ENCODE data around the gene HAUS3. TPM values are rescaled to one million over a fixed set of nuclear protein-coding genes. Genes with fewer than 3 reads are reported as not detected.
A peak's percentile ranks its signal among the peaks of the same experiment; 100 is the strongest.

HAUS3 gene
- total and polyA plus RNA-seq, 10 of the 15 experiments (the other 5 are each of a cell fraction or from before 2014, with no cell fraction given): 4.2 to 23.9 (median 12.3) TPM

GRCh38 chr4:2241410-2242353 is at the start of gene HAUS3, which contains the start of gene POLN (continued):
- no peak for TF ChIP-seq ATF7 (IDR thresholded peaks at IDR 0.05; ENCODE audit: low read depth)
- no peak for TF ChIP-seq EGR1 (IDR thresholded peaks at IDR 0.05; ENCODE audit: borderline replicate concordance in 1 of 2, low read depth in 2 of 2, low read length in 2 of 2)
- no peak for TF ChIP-seq RELA (IDR thresholded peaks at IDR 0.05; ENCODE audit: borderline replicate concordance, partially characterized antibody)
- TF ChIP-seq RAD21 (IDR thresholded peaks at IDR 0.05; ENCODE audit: insufficient read depth, low read depth, low read length): no peak
- TF ChIP-seq HDAC2 (IDR thresholded peaks at IDR 0.05): no peak
- TF ChIP-seq POLR2AphosphoS5 (IDR thresholded peaks at IDR 0.05; ENCODE audit: low read length): peak; percentile 74
- peak; percentile 63; the same call in 1 of the 2 replicates for TF ChIP-seq BACH1 (IDR thresholded peaks at IDR 0.05; ENCODE audit: borderline replicate concordance)
- no peak for TF ChIP-seq TBL1XR1 (IDR thresholded peaks at IDR 0.05; ENCODE audit: low read depth, low read length)
- peak; percentile 92 for TF ChIP-seq POLR2A (IDR thresholded peaks at IDR 0.05; ENCODE audit: low read depth, low read length)
- TF ChIP-seq NFYA (IDR thresholded peaks at IDR 0.05; ENCODE audit: borderline replicate concordance, low read depth, low read length): no peak
- no peak for TF ChIP-seq CEBPZ (IDR thresholded peaks at IDR 0.05; ENCODE audit: low read depth, low read length)
- no peak for TF ChIP-seq CBX3 (IDR thresholded peaks at IDR 0.05; ENCODE audit: borderline replicate concordance, low read depth)
- TF ChIP-seq TARDBP (IDR thresholded peaks at IDR 0.05; ENCODE audit: borderline replicate concordance): no peak
- no peak for TF ChIP-seq IKZF2 (IDR thresholded peaks at IDR 0.05)

All from GM12878 (cell line).